GM18505 (cell line): Measurements from ENCODE around the gene SEC11A.
"Not testable (repeated sequence)": the region's sequence is repeated elsewhere in the genome, so short reads cannot be mapped to it uniquely, and the experiment has no call there.

ENCODE experiments used
- ATAC-seq: cut with Tn5 transposase; IDR thresholded peaks from one replicate; pipeline ENCODE4 v1.9.1; 2021; ENCODE audit not compliant: unreplicated experiment
- POLR2A ChIP-seq: IDR thresholded peaks from 4 replicates; pipeline ENCODE4 v1.6.1; 2011; ENCODE audit warnings: borderline replicate concordance; ENCODE audit not compliant: insufficient read depth, insufficient read length; ENCODE audit errors: extremely low read depth

Gene SEC11A

GRCh38 chr15:84716036-84716732, at the start of gene SEC11A:
Gene SEC11A (minus strand): TSS chr15:84716139. CDS start chr15:84716075, 64 bp downstream.
- peak; percentile 91 for TF ChIP-seq POLR2A
- ATAC-seq, result peak; percentile 96

GRCh38 chr15:84765675-84766074, 49.7 kb upstream of the SEC11A start:
- no peak for ATAC-seq
- TF ChIP-seq POLR2A, result no peak

GRCh38 chr15:84764989-84765388, 49.0 kb upstream of the SEC11A start:
- TF ChIP-seq POLR2A, result no peak

GRCh38 chr15:84764585-84764984, 48.6 kb upstream of the SEC11A start:
- no peak for TF ChIP-seq POLR2A
- ATAC-seq, result no peak

More at GRCh38 chr15:84764989-84765388, 49.0 kb upstream of the SEC11A start:
- ATAC-seq, result no peak

- no peak for TF ChIP-seq POLR2A
- ATAC-seq, result no peak
Observed at GRCh38 chr15:84762840-84763572, 47.1 kb upstream of the SEC11A start.

GRCh38 chr15:84761607-84762131, 45.7 kb upstream of the SEC11A start:
- TF ChIP-seq POLR2A, result no peak
- ATAC-seq, result no peak

GRCh38 chr15:84760219-84760618, 44.3 kb upstream of the SEC11A start:
- no peak for ATAC-seq
- TF ChIP-seq POLR2A, result no peak

- no peak for ATAC-seq
- TF ChIP-seq POLR2A, result no peak
Observed at GRCh38 chr15:84759018-84759417, 43.1 kb upstream of the SEC11A start.

GRCh38 chr15:84755736-84756527, 40.0 kb upstream of the SEC11A start:
- ATAC-seq, result no peak

GRCh38 chr15:84754889-84755288, 39.0 kb upstream of the SEC11A start:
- ATAC-seq, result not testable (repeated sequence)

More at GRCh38 chr15:84755736-84756527, 40.0 kb upstream of the SEC11A start:
- no peak for TF ChIP-seq POLR2A

- ATAC-seq, result no peak
- no peak for TF ChIP-seq POLR2A
Observed at GRCh38 chr15:84752700-84753099, 36.8 kb upstream of the SEC11A start.

GRCh38 chr15:84752195-84752594, 36.3 kb upstream of the SEC11A start:
- no peak for ATAC-seq
- TF ChIP-seq POLR2A, result no peak

- ATAC-seq, result not testable (repeated sequence)
Observed at GRCh38 chr15:84751721-84752120, 35.8 kb upstream of the SEC11A start.
